ENCODE results near the gene PCED1B.

DNA sequence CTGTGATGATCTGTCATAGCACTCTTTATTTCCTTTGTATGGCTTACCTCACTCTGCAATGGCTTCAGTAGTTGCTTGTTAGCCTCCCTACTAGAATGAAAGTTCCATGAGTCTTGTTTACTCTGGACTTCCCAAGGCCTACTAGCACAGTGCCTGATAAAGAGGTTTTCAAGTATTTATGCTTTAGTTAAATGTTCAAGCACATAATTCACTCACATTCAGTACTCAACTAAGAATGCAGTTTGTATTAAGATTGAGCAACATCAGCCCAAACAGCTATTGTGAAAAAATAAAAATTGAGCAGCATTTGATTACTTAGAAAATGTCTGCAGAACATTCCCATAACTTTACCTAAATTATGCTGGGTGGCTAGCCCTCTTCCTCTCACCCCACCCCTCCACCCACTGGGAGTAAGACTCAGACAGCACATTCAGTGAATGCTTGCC, 159.3 kb downstream of the PCED1B start:
- TF ChIP-seq, protein P1, sequence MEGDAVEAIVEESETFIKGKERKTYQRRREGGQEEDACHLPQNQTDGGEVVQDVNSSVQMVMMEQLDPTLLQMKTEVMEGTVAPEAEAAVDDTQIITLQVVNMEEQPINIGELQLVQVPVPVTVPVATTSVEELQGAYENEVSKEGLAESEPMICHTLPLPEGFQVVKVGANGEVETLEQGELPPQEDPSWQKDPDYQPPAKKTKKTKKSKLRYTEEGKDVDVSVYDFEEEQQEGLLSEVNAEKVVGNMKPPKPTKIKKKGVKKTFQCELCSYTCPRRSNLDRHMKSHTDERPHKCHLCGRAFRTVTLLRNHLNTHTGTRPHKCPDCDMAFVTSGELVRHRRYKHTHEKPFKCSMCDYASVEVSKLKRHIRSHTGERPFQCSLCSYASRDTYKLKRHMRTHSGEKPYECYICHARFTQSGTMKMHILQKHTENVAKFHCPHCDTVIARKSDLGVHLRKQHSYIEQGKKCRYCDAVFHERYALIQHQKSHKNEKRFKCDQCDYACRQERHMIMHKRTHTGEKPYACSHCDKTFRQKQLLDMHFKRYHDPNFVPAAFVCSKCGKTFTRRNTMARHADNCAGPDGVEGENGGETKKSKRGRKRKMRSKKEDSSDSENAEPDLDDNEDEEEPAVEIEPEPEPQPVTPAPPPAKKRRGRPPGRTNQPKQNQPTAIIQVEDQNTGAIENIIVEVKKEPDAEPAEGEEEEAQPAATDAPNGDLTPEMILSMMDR (optimal IDR thresholded peaks at IDR 0.05 in 1 of 3, IDR thresholded peaks at IDR 0.05 in 1 of 3, conservative IDR thresholded peaks at IDR 0.05 in 1 of 3; ENCODE audit: extremely low read depth in 1 of 3, insufficient read depth in 2 of 3, low read length in 3 of 3), result no peak
- TF ChIP-seq EZH2 (IDR thresholded peaks at IDR 0.05; ENCODE audit: low read length), result no peak

Measured in keratinocyte (primary cell).